Stimulated activated CD4-positive, alpha-beta T cell treated with anti-CD3 and anti-CD28 coated beads, Interleukin-2, amount 100 ng/mL, for 48 hours (primary cell): ENCODE measurements around the gene ATOSB.
A peak's percentile ranks its signal among the peaks of the same experiment; 100 is the strongest.

Experiments used
- DNase-seq, 2 donors: peaks; one replicate each; pipeline ENCODE4 v3.0.0-alpha.2; 2020

The ATOSB gene

GRCh38 chr9:35112257-35113020 is 3.2 kb downstream of the ATOSB start:
- no peak for DNase-seq

- DNase-seq, result peak; percentile 90 to 93
Observed at GRCh38 chr9:35111001-35111933, 4.4 kb downstream of the ATOSB start.

GRCh38 chr9:35110327-35110761 is 5.3 kb downstream of the ATOSB start:
- no peak for DNase-seq

DNA sequence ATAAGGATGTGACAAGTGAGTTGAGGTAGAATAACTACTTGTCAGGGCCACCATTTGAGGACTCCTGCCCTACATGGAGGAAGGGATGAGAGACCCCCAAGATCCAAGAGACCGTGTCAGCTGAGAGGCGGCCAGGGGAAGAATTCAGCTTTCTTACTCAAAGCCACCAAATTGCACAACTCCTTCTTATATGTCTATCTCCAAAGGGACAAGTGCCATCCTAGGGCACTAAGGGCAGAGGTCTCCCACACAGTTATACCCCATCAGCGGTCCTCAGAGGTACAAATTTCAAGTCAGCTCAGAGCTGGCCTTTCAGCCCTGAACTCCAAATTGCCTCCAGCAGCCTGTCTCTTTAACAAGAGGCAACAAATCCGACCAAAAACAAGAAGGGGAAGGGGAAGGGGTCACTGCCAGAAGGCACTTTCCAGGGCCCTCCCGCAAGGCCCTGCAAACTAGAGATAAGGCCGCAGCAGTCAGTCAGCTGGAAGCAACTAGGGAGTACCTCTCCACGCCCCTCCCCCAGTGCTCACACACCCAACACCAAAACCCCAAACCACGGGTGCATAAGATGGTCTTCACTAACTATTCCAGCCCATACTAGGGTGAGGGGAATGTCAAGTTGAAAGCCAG is 6.6 kb downstream of the ATOSB start:
- DNase-seq, result no peak

- no peak for DNase-seq
Observed at GRCh38 chr9:35108461-35108860, 7.2 kb downstream of the ATOSB start.

- no peak for DNase-seq
Observed at GRCh38 chr9:35107297-35108290, 8.1 kb downstream of the ATOSB start.

DNA sequence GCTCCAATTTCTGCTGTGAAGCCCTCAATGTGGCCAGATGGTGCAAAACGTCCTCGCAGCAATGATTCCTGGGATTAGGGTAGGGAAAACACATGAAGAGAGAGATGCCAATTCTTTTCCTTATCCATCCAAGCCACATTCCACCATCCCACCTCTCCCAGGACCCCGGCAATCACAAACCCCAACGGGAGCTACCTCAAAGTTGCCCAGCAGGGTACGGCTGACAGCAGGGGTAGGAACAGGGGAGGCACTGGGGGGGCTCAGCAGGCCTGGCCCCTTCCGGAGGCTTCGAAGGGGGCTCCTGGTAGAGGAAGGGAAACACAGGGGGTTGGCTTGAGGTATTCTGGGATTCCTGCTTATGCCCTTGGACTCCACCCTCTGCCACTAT is 9.3 kb downstream of the ATOSB start:
- DNase-seq, result no peak

- DNase-seq, result no peak
Observed at GRCh38 chr9:35105571-35106342, 9.9 kb downstream of the ATOSB start.

- DNase-seq, result no peak
Observed at GRCh38 chr9:35105126-35105525, 10.5 kb downstream of the ATOSB start.

DNA sequence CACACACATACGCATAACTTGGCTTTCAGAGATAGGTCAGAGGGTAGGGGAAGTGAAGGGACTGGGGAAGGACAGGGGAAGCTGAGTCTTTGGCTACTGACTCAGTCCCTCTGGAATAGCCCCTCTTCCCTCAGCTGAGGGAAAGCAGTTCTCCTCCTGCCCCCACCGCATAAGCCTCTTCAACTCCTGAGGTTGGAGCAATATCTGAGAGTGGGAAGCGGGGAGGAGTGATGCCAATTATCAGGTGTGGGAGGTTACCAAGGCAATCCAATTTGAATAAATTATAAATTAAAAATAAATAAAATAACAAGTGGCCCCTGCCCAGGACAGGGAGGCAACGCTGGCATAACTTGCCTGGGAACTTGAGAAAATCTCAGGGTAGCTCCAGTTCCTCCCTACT is 11.1 kb downstream of the ATOSB start:
- DNase-seq, result no peak

GRCh38 chr9:35103660-35104191 is 11.9 kb downstream of the ATOSB start:
- DNase-seq, result no peak

DNA sequence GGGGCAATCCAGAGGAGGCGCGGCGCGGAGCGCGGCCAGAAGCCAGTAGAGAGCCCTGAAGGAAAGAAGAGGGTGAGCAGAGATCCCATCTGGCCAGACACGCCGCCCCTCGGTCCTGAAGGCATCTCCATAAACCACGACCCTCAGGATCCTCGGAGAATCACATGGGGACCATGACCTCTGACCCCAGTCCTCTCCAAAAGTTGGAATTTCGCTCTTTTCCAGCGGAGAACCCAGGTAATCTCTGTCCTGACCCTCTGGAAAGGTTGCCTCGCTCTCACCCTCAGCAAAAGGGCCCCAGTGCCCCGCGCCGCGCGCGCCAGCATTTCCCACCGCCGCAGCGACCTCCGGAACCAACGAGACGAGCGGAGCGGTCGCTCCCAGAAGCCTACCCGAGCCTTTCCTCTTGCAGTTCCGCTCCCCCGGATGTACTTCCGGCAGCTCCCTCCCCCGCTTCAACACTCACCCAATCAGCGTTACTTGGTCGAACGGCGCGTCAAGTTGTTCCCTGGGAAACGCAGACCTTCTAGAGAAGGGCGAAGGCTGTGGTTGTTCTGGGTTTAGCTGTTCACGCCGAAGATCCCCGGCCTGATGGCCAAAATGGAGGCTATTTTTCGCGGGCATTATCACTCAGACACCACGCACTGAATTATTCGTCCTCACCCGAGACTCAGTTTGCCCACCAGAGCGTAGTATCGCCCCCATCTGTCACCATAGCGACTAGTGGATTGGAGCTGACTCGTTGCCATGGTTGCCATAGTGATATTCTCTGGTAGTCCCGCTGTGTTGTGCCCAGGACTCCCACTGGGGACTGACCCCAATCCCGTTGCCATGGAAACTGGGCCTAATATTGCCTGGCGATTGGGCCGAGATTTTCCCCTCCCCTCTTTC is 12.6 kb downstream of the ATOSB start, which contains the start of gene STOML2:
STOML2 (minus strand) TSS at position 363 of the 891 bp plus-strand sequence; CDS start at position 326, 37 bp downstream.
- DNase-seq, result peak; percentile 79 to 84

DNA sequence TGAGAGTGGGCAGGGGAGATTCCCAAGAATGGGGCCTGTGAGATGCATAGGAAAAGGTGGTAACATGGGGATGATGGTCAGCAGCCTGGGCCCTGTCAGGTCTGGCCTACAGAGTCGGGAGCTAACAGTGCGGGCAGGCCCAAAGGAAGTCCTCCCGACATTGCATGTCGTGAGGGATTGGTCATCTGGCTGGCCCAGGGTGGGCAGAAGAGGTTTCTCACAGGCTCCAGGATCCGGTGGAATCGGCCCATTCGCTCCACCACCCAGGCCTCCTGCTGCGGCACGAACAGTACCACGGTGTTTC is 13.2 kb downstream of the ATOSB start:
- no peak for DNase-seq

- no peak for DNase-seq
Observed at GRCh38 chr9:35097573-35097972, 18.1 kb downstream of the ATOSB start.

DNA sequence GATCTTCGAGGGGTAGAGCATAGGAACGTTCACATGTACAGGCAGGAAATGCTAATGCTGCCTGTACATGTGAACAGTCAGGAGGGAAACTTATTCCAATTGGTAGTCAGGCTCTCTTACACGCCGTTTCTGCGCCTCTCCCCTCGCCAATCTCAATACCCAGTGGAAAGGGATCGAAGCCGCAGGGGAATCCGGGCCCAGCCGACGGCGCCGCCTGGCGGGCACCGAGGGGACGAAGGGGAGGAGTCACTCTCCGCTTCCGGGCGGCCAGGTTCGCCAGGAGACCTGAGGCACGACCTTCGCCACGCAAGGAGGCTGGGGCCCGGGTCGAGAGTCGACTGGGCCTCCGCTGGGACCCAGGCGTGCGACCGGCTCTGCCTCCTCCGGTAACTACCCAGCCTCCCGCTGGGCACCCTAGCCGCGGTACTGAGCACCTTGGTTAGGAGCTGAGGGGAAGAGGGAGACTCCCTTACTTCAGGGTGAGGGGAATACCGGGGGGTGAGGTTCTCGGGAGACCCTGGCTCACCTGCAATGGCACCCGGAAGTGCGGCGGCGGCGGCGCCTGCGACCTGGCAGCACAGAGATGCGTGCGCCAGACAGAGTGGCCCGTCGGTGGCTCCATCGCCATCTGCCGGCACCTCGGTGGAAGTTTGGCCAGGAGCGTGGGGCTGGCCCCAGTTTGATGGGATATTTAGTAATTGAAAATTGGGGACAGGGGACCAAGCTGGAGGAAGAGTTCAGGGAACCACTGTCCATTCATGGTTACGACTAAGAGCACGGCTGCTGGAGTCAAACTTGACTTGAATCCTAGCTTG is 19.4 kb downstream of the ATOSB start, which contains the start of gene PIGO:
PIGO (minus strand) TSS at position 557 of the 815 bp plus-strand sequence. CDS start 1,026 bp downstream, outside the sequence.
- DNase-seq, result peak; percentile 86 to 88

- no peak for DNase-seq
Observed at GRCh38 chr9:35091536-35091935, 24.1 kb downstream of the ATOSB start.

GRCh38 chr9:35089434-35089833 is 26.2 kb downstream of the ATOSB start:
- no peak for DNase-seq

- DNase-seq, result no peak
Observed at GRCh38 chr9:35085078-35085477, 30.6 kb downstream of the ATOSB start.
